ENCODE measurements around the gene RELCH.

The RELCH gene

GRCh38 chr18:62250475-62250874 is 63.4 kb downstream of the RELCH start:
- DNase-seq: no peak

- no peak for DNase-seq
These were observed 71.0 kb downstream of the RELCH start for GRCh38 chr18:62258093-62258492.

GRCh38 chr18:62258616-62259015 is 71.6 kb downstream of the RELCH start:
- DNase-seq: no peak

GRCh38 chr18:62262061-62262460 is 75.0 kb downstream of the RELCH start:
- no peak for DNase-seq

- DNase-seq: no peak
These were observed 77.9 kb downstream of the RELCH start for GRCh38 chr18:62264984-62265383.

GRCh38 chr18:62277045-62277444 is 90.0 kb downstream of the RELCH start:
- no peak for DNase-seq

GRCh38 chr18:62279561-62279960 is 92.5 kb downstream of the RELCH start:
- no peak for DNase-seq

- no peak for DNase-seq
These were observed 93.0 kb downstream of the RELCH start for GRCh38 chr18:62280058-62280457.

GRCh38 chr18:62280786-62281185 is 93.7 kb downstream of the RELCH start:
- no peak for DNase-seq

GRCh38 chr18:62281684-62282083 is 94.6 kb downstream of the RELCH start:
- no peak for DNase-seq

GRCh38 chr18:62282188-62282629 is 95.2 kb downstream of the RELCH start:
- no peak for DNase-seq

GRCh38 chr18:62284637-62285036 is 97.6 kb downstream of the RELCH start:
- DNase-seq: no peak

GRCh38 chr18:62285281-62285680 is 98.2 kb downstream of the RELCH start:
- DNase-seq: no peak

- DNase-seq: no peak
These were observed 101.0 kb downstream of the RELCH start for GRCh38 chr18:62287781-62288664.

GRCh38 chr18:62288665-62289008 is 101.6 kb downstream of the RELCH start:
- no peak for DNase-seq

GRCh38 chr18:62289047-62289446 is 102.0 kb downstream of the RELCH start:
- DNase-seq: no peak

- no peak for DNase-seq
These were observed 107.0 kb downstream of the RELCH start for GRCh38 chr18:62294073-62294472.

- no peak for DNase-seq
These were observed 113.4 kb downstream of the RELCH start for GRCh38 chr18:62300359-62300963.

GRCh38 chr18:62301322-62301721 is 114.3 kb downstream of the RELCH start:
- DNase-seq: no peak

GRCh38 chr18:62312851-62313250 is 125.8 kb downstream of the RELCH start:
- DNase-seq: no peak

- no peak for DNase-seq
These were observed 131.4 kb downstream of the RELCH start for GRCh38 chr18:62318228-62319180.

- DNase-seq: no peak
These were observed 134.1 kb downstream of the RELCH start for GRCh38 chr18:62321201-62321600.

- DNase-seq: no peak
These were observed 136.6 kb downstream of the RELCH start for GRCh38 chr18:62323483-62324180.

Measured in activated CD4-positive, CD25-positive, alpha-beta regulatory T cell (primary cell).